DND-41 (cell line): ENCODE results near the gene KCNIP4.

Experiments
- CTCF ChIP-seq: IDR thresholded peaks from 2 replicates; pipeline ENCODE4 v1.5.1; 2012; ENCODE audit warnings: borderline replicate concordance, low read length, moderate library complexity, mild to moderate bottlenecking; ENCODE audit not compliant: poor library complexity, severe bottlenecking; ENCODE audit errors: extremely low read depth
- EZH2 ChIP-seq: IDR thresholded peaks from 3 replicates; pipeline ENCODE4 v1.6.1; 2012; ENCODE audit warnings: borderline replicate concordance, low read depth, mild to moderate bottlenecking, moderate library complexity, low read length, inconsistent platforms; ENCODE audit not compliant: severe bottlenecking

- no peak for TF ChIP-seq CTCF
- no peak for TF ChIP-seq EZH2
Measured at GRCh38 chr4:21205821-21206531, 742.6 kb downstream of the KCNIP4 start.
